Osteoblast (primary cell): Measurements from ENCODE around the gene USH2A. TPM values are rescaled to one million over a fixed set of nuclear protein-coding genes. Genes with fewer than 3 reads are reported as not detected.

Experiments
- DNase-seq: peaks from one replicate; pipeline ENCODE4 v3.0.0; 2011; ENCODE audit warnings: low spot score, mixed read lengths; ENCODE audit not compliant: insufficient read length; ENCODE audit errors: missing footprints
- H2AFZ ChIP-seq: 2 replicates; pipeline ENCODE4 v1.6.0; 2011; ENCODE audit warnings: mild to moderate bottlenecking, low read length
- H3K27ac ChIP-seq: 2 replicates; pipeline ENCODE4 v1.5.1; 2011; ENCODE audit warnings: mild to moderate bottlenecking, low read depth, low read length, moderate library complexity
- H3K27me3 ChIP-seq: 2 replicates; pipeline ENCODE4 v1.6.0; 2012; ENCODE audit warnings: mild to moderate bottlenecking, control low read depth, inconsistent platforms, low read length, moderate library complexity; ENCODE audit not compliant: insufficient read depth
- H3K36me3 ChIP-seq: 2 replicates; pipeline ENCODE4 v1.5.1; 2011; ENCODE audit warnings: mild to moderate bottlenecking, low read length, control low read depth, moderate library complexity; ENCODE audit not compliant: insufficient read depth
- H3K4me1 ChIP-seq: 2 replicates; pipeline ENCODE4 v1.5.1; 2011; ENCODE audit warnings: mild to moderate bottlenecking, low read length, control low read depth, moderate library complexity; ENCODE audit not compliant: insufficient read depth
- H3K4me2 ChIP-seq: 2 replicates; pipeline ENCODE4 v1.6.0; 2011; ENCODE audit warnings: mild to moderate bottlenecking, low read length; ENCODE audit not compliant: insufficient read depth
- H3K4me3 ChIP-seq: fragments of 200-600 bp; sonication (generic); 3 replicates; pipeline ENCODE4 v1.5.1; 2012; ENCODE audit warnings: mild to moderate bottlenecking, low read length, inconsistent platforms; ENCODE audit not compliant: insufficient read depth
- H3K79me2 ChIP-seq: 2 replicates; pipeline ENCODE4 v1.6.0; 2012; ENCODE audit warnings: mild to moderate bottlenecking, low read length, control low read depth, inconsistent platforms; ENCODE audit not compliant: insufficient read depth
- H3K9me3 ChIP-seq: 2 replicates; pipeline ENCODE4 v1.5.1; 2011; ENCODE audit warnings: low read depth, low read length, control low read depth
- H4K20me1 ChIP-seq: 2 replicates; pipeline ENCODE4 v1.6.0; 2012; ENCODE audit warnings: mild to moderate bottlenecking, low read length, control low read depth; ENCODE audit not compliant: insufficient read depth
- CTCF ChIP-seq: IDR thresholded peaks from 2 replicates; pipeline ENCODE4 v1.5.1; 2011; ENCODE audit warnings: mild to moderate bottlenecking, low read depth, low read length, moderate library complexity; ENCODE audit errors: extremely low read depth
- total RNA-seq: library from RNA; depleted of rRNA; stranded (reverse); fragments of >200 nt; gene quantifications from 2 replicates; pipeline ENCODE4 v1.2.3, GENCODE V29; 2012

The USH2A gene
- total RNA-seq, 1 donor = under 0.01 TPM

- no peak for TF ChIP-seq CTCF
- Histone ChIP-seq H2AFZ (no peak overlapping the region), H3K4me2 (no peak overlapping the region), H3K36me3 (no peaks in the 10 kb centered on the region), H3K27me3 (no peaks in the 10 kb centered on the region), H4K20me1 (no peaks in the 10 kb centered on the region), H3K4me1 (no peaks in the 10 kb centered on the region), H3K27ac (no peak overlapping the region), H3K9me3 (no peaks in the 10 kb centered on the region), H3K79me2 (no peaks in the 10 kb centered on the region), H3K4me3 (no peak overlapping the region)
- DNase-seq = no peak
These were observed 90.8 kb downstream of the USH2A start for GRCh38 chr1:216332462-216332861.

GRCh38 chr1:216332003-216332402, 91.2 kb downstream of the USH2A start:
- Histone ChIP-seq H4K20me1 (no peaks in the 10 kb centered on the region), H3K27ac (no peak overlapping the region), H3K4me2 (no peak overlapping the region), H3K36me3 (no peaks in the 10 kb centered on the region), H2AFZ (no peak overlapping the region), H3K27me3 (no peaks in the 10 kb centered on the region), H3K4me1 (no peaks in the 10 kb centered on the region), H3K9me3 (no peaks in the 10 kb centered on the region), H3K79me2 (no peaks in the 10 kb centered on the region), H3K4me3 (no peak overlapping the region)
- no peak for DNase-seq
- no peak for TF ChIP-seq CTCF

- no peaks in the 10 kb centered on the region for H4K20me1 ChIP-seq
- H3K27me3 ChIP-seq = no peaks in the 10 kb centered on the region
- no peaks in the 10 kb centered on the region for H3K4me1 ChIP-seq
- no peak for DNase-seq
- H3K4me3 ChIP-seq = no peak overlapping the region
- H3K79me2 ChIP-seq = no peaks in the 10 kb centered on the region
- no peaks in the 10 kb centered on the region for H3K9me3 ChIP-seq
- no peak for TF ChIP-seq CTCF
- no peaks in the 10 kb centered on the region for H3K36me3 ChIP-seq
- H3K4me2 ChIP-seq = no peak overlapping the region
- no peak overlapping the region for H3K27ac ChIP-seq
- H2AFZ ChIP-seq = no peak overlapping the region
These were observed 92.0 kb downstream of the USH2A start for GRCh38 chr1:216331211-216331610.

GRCh38 chr1:216330262-216330661, 93.0 kb downstream of the USH2A start:
- Histone ChIP-seq H3K27me3 (no peaks in the 10 kb centered on the region), H3K4me2 (no peak overlapping the region), H3K4me1 (no peaks in the 10 kb centered on the region), H3K27ac (no peak overlapping the region), H3K79me2 (no peaks in the 10 kb centered on the region), H2AFZ (no peak overlapping the region), H4K20me1 (no peaks in the 10 kb centered on the region), H3K4me3 (no peak overlapping the region), H3K9me3 (no peaks in the 10 kb centered on the region), H3K36me3 (no peaks in the 10 kb centered on the region)
- DNase-seq = no peak
- TF ChIP-seq CTCF = no peak
